HCEC 1CT (cell line): ENCODE results near the gene CDK16.
A peak's percentile ranks its signal among the peaks of the same experiment; 100 is the strongest.

ENCODE experiments used
- DNase-seq: peaks from one replicate; pipeline ENCODE4 v3.0.0-alpha.2; 2017

The CDK16 gene

GRCh38 chrX:47209508-47210238 lies 8.8 kb upstream of the CDK16 start:
- no peak for DNase-seq

GRCh38 chrX:47210661-47211425 lies 7.6 kb upstream of the CDK16 start:
- no peak for DNase-seq

- no peak for DNase-seq
These were observed 5.8 kb upstream of the CDK16 start for GRCh38 chrX:47212381-47213293.

GRCh38 chrX:47214435-47215077 lies 3.9 kb upstream of the CDK16 start:
- no peak for DNase-seq

- no peak for DNase-seq
These were observed 3.1 kb upstream of the CDK16 start for GRCh38 chrX:47215291-47215900.

- no peak for DNase-seq
These were observed 2.0 kb upstream of the CDK16 start for GRCh38 chrX:47216393-47216925.

GRCh38 chrX:47217121-47217851 lies 1.2 kb upstream of the CDK16 start:
- DNase-seq, result peak; percentile 45

- peak; percentile 95 for DNase-seq
These were observed 615 bp upstream of the CDK16 start for GRCh38 chrX:47217852-47218279.

- DNase-seq, result no peak
These were observed 687 bp downstream of the CDK16 start for GRCh38 chrX:47218920-47219815.

GRCh38 chrX:47221756-47222155 lies 3.3 kb downstream of the CDK16 start:
- no peak for DNase-seq

- no peak for DNase-seq
These were observed 4.4 kb downstream of the CDK16 start for GRCh38 chrX:47222751-47223350.

GRCh38 chrX:47223476-47224250 lies 5.2 kb downstream of the CDK16 start:
- DNase-seq, result no peak

GRCh38 chrX:47224266-47224895 lies 5.9 kb downstream of the CDK16 start:
- DNase-seq, result no peak

- no peak for DNase-seq
These were observed 6.4 kb downstream of the CDK16 start for GRCh38 chrX:47224896-47225290.

GRCh38 chrX:47226071-47226470 lies 7.6 kb downstream of the CDK16 start:
- DNase-seq, result no peak

- DNase-seq, result no peak
These were observed 8.3 kb downstream of the CDK16 start for GRCh38 chrX:47226531-47227333.

- no peak for DNase-seq
These were observed 8.8 kb downstream of the CDK16 start for GRCh38 chrX:47227334-47227583.
